GM12874 (cell line): ENCODE results near the gene PIGQ.

Experiments used
- CTCF ChIP-seq: IDR thresholded peaks from 2 replicates; pipeline ENCODE4 v1.5.1; 2011; ENCODE audit warnings: low read depth, mild to moderate bottlenecking, control low read depth, low read length, moderate library complexity; ENCODE audit not compliant: insufficient read depth

PIGQ gene

GRCh38 chr16:569445-570254 is at the start of gene PIGQ:
TSS of gene PIGQ (plus strand) at chr16:569968. CDS start at chr16:574075, 4,107 bp downstream.
- no peak for TF ChIP-seq CTCF

- TF ChIP-seq CTCF, result no peak
Measured at GRCh38 chr16:520847-521246, 48.9 kb upstream of the PIGQ start.

- TF ChIP-seq CTCF, result peak; percentile 21; the same call in 1 of the 2 replicates
Measured at GRCh38 chr16:521381-522210, 48.2 kb upstream of the PIGQ start.

- TF ChIP-seq CTCF, result no peak
Measured at GRCh38 chr16:522320-523096, 47.3 kb upstream of the PIGQ start.

- no peak for TF ChIP-seq CTCF
Measured at GRCh38 chr16:523097-523741, 46.5 kb upstream of the PIGQ start.

GRCh38 chr16:524274-525040 is 45.3 kb upstream of the PIGQ start:
- no peak for TF ChIP-seq CTCF
